EH (cell line): ENCODE results near the gene HLCS.
A peak's percentile ranks its signal among the peaks of the same experiment; 100 is the strongest.

Experiments used
- DNase-seq: peaks from one replicate; pipeline ENCODE4 v3.0.0-alpha.2; 2015; ENCODE audit warnings: low read depth

The HLCS gene

DNA sequence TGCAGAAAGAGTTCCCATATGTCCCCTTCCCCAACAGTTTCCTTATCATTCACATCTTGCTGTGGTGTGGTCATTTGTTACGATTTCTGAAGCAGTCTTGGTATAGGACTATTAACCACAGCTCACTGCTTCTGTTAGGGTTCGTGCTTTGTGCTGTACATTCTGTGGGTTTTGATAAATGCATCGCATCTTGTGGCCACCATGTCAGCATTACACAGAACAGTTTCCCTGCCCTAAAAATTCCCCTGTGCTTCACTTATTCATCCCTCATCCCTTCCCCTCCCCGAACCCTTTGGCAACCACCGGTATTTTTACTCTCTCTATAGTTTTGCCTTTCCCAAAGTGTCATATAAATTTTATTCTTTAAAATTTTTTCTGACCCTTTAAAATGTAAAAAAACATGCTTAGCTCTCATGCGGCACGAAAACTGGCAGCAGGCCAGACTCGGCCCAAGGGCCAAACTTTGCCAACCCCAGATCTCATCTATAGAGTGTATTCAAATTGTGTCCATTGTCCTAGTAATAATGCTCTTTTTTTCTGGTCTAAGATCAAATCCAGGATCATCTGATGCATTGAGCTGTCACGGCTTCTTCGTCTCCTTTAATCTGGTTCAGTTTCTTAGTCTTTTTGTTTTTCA is 189.4 kb downstream of the HLCS start:
- no peak for DNase-seq

GRCh38 chr21:36773995-36774394 is 192.5 kb downstream of the HLCS start:
- DNase-seq: no peak

DNA sequence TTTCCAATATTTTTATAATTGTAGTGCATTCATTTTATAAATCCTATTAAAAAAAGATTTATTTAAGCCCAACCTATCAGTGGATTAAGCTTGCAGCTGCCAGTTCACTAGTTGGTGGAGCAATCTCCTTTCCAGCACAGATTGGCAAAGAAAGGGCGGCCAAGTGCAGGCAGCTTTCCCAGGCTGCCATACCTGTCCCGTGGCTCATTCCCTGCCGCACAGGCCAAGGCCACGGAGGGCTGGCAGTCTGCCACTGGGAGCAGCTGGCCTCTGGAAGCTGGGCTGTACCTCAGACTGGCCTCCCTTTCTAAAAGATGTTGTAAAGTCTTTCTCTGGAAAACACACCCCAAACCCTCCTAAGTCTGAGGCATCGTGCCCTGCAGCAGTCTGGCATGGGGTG is 193.4 kb downstream of the HLCS start:
- peak; percentile 62 for DNase-seq

DNA sequence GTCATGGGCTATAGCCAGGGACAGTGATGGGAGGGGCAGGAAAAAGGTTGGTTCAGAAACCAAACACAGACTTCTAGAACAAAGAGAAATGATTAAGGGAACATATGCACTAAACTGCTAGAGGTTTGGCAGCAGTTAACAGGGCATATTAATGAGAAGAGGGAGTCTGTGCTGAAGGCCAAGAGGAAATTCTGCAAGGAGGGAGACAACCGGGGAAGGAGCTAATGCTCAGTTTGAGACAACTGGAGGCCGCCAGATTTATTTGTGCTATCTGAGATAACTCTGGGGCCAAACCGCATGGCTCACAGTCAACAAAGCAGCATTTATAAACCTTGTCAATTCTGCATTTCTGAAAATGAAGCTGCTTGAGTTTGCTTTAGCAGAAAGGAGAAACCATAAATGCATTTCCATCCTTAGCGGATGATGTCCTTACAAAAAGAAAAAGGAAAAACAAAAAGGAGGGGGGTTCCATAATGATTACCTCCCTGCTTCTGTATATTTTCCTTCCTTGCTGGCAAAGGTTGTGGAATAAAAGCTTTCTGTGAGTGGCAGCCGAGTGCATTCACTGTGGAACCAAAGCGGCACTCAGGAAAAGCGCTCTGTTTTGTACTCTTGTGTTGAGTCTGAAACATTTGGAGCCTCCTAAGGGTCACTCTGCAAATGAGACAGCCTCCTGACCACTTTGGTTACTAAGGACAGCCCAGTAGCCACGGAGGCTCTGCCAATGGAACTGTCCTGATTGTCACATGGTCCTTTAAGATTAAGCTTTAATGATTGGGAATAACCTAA is 197.2 kb downstream of the HLCS start:
- peak; percentile 21 for DNase-seq

GRCh38 chr21:36768496-36768895 is 198.0 kb downstream of the HLCS start:
- DNase-seq: no peak

GRCh38 chr21:36767096-36767495 is 199.4 kb downstream of the HLCS start:
- no peak for DNase-seq

- no peak for DNase-seq
Measured at GRCh38 chr21:36766511-36766910, 200.0 kb downstream of the HLCS start.

- no peak for DNase-seq
Measured at GRCh38 chr21:36765229-36765628, 201.2 kb downstream of the HLCS start.

GRCh38 chr21:36763305-36763704 is 203.2 kb downstream of the HLCS start:
- no peak for DNase-seq

GRCh38 chr21:36762642-36763041 is 203.8 kb downstream of the HLCS start:
- no peak for DNase-seq

- no peak for DNase-seq
Measured at GRCh38 chr21:36761685-36762084, 204.8 kb downstream of the HLCS start.

DNA sequence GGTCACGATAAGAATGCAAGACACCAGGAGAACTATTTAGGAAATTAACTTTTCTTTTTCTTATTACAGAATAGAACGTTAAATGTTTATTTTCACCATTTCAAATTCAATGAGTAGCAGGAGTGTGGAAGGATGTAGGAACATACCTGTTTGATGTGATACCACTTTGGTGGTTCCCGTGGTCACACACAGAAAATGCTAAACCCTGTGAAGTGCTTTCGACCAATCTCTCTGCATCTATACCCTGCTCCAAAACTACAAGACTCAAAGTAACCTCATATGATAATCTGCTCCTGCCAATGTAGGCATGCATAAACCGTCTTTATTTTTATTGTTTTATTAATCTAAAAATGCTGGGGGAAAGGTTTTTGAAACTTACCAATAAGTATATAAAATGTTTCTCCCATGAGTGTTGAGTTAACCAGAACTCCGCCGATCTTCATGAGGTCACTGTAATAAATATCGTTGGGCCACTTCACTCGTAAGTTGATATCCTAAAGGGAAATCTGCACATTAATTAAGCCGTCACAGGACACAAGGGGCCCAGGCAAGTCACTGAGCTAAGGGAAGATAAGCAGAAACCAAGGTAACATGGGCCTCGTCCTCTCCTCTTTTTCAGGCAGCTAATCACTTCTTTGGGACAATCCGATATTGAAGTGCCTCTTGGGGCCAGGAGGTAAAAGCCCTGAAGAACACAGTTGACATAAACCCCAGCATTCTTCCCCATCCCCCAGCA is 207.0 kb downstream of the HLCS start:
- no peak for DNase-seq

DNA sequence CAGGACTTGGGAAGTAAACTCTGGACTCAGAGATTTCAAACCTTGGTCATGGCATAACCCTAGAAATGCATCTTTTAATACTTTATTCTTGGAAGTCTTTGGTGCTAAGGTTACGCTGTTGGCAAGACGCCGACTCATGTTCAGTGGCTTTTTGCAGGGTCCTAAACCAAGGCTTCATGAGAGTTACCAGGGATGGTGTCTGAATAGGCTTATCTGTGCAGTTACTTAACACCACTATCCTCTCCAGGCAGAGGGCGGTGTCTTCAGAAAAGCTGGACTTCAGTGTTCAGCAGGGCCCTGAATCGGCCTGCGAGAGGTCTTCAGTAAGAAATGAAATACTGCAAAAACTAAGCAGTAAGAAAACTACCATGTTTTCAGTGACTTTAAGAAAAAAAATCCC is 209.3 kb downstream of the HLCS start:
- DNase-seq: no peak

DNA sequence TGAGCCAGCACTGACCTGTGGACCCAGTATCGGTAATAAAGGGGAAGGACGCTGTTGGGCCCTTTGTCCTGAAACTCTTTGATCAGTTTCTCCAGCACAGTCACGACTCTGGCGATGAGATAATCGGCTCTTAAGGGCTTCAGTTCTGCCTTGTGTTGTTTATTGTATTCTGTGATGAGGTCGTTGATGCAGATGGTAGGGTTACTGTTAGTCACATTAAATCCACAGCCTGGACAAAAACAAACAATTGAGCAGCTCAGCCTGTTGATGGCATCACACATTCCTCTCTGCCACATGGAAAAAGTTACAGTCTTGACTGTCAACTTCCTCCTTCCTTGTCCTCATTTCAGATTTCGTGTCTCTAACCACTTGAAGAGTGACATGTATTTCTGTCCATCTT is 209.9 kb downstream of the HLCS start:
- DNase-seq: peak; percentile 69

- peak; percentile 9 for DNase-seq
Measured at GRCh38 chr21:36754241-36754898, 212.1 kb downstream of the HLCS start.

DNA sequence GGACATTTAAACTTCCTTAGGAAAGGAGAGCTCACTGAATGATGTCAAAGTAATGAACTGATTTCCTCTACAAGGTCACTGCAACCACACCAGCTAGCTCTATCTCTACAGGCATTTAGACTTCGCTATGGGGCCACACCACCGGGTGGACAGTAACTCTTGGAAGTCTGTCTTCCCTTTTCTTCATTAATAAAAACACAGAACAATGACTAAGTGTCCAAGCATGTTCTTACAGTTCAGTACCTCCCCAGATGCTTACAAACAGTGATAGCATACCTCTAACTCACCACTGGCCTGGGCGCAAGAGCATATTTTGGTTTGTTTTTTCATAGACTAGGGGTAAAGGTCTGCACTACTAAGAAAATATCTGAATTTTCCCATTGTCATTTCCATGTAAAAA is 212.9 kb downstream of the HLCS start:
- peak; percentile 80 for DNase-seq

- no peak for DNase-seq
Measured at GRCh38 chr21:36751383-36751782, 215.1 kb downstream of the HLCS start.

DNA sequence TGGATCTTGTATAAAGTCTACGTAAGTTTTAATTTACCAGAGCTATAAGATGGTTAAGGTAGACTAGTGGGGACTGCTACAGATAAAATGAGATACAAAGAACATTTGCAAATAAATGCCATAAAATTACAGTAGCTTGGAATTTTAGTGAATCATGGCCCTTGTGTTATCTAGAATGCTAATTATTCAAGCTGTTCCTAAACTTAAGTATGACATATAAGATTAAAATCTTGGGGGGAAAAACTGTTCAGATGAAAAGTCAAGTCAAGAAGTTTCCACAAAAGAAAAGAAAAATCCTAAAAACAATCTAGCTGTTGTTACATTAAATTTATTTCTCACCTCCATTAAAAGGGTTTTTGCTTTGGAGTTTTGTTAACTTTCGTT is 215.9 kb downstream of the HLCS start:
- peak; percentile 25 for DNase-seq

DNA sequence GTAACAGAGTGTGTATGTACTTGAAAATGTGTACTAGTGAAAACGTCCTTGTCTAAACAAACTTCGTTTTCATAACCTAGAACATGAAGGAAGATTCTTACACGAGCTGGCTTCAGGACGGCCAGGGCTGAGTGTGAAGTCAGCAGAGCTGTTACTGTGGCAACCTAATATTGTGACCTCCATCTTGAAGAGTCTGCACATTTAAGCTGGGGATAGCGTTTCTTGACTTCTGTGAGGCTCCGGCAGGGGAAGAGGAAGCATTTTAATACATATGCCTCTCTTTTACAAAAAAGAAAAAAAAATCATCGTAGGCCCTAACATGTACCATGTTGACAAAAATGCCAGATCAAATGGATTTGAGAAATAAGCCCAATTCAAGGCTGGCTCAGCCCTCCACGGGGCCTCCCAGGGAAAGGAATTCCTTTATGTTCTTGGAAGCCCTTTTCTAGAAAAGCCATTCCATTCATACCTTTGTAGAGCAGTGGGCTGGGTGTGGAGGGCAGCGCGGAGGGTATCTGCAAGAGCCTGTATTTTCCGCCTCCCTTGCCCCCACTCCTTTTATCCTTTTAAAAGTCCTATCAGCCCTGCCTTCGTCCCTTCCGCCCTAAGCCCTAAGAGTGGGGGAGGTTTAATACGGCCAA is 216.4 kb downstream of the HLCS start:
- DNase-seq: peak; percentile 23

- DNase-seq: peak; percentile 45
Measured at GRCh38 chr21:36747815-36748383, 218.6 kb downstream of the HLCS start.

- no peak for DNase-seq
Measured at GRCh38 chr21:36747041-36747814, 219.2 kb downstream of the HLCS start.
